ENCODE data around the gene STX8.
"Not testable (repeated sequence)": the region's sequence is repeated elsewhere in the genome, so short reads cannot be mapped to it uniquely, and the experiment has no call there.

STX8 gene

DNA sequence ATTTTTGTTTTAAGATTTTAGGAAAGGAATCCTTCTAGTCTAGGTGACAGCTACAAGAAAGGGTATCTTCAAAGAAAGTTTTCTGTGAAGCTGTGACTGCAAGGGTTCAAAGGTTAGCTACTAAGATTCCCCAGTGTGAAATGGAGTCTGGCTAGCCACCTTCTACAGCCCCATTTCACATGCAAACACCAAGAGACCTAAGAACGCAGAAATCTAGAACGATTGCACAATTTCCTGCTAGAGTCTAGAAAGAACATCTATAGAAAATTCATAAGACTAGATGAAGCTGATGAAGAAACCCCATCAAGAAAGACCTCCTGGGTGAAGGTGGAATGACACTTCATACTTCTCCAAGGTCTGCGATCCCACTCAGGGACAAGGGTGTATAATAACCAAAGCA is 77.1 kb downstream of the STX8 start:
- DNase-seq (ENCODE audit: low read depth) = no peak

DNA sequence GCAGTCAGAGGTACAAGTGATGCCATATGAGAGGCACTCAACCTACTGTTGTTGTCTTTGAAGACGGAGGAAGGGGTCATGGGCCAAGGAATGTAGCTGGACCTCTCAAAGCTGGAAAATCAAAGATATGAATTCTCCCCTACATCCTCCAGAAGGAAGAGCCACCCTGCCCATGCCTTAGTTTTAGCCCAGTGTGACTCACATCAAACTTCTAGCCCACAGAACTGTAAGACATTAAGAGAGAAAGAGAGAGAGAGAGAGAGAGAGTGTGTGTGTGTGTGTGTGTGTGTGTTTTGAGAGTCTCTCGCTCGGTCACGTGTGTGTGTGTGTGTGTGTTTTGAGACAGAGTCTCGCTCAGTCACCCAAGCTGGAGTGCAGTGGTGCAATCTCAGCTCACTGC is 87.1 kb downstream of the STX8 start:
- DNase-seq (ENCODE audit: low read depth) = no peak

DNA sequence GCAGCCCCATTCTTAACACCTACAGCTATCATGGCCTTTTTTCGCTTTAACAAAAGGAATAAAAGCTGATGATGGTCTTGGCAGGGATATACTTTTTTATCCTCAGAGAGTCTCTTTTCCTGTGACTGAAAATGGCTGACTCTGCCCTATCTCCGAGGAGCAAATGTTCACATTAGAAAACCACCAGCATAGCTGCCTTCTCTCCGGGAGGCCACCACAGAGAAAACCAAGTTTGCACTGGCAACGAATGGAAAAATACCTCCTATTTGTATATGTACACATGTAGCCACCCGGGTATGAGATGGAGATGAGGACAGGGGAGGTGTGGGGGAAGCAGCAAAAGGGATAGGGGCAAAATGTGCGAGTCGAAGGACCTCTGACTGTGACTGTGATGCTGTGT is 88.2 kb downstream of the STX8 start:
- no peak for DNase-seq (ENCODE audit: low read depth)

DNA sequence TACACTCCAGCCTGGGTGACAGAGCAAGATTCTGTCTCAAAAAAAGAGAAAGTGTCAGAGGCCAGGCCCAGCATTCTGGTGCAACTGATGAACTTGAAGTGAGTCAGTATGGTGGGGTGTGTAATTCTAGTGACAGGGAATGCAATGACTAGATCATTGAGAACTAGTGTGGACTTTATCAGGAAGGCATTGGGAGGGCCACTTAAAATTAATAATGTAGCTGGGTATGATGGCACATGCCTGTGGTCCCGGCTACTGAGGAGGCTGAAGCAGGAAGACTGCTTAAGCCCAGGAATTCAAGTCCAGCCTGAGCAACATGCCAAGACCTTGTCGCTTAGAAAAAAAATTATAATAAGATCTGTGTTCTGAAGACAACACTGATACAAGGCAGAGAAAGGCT is 90.8 kb downstream of the STX8 start:
- DNase-seq (ENCODE audit: low read depth) = no peak

DNA sequence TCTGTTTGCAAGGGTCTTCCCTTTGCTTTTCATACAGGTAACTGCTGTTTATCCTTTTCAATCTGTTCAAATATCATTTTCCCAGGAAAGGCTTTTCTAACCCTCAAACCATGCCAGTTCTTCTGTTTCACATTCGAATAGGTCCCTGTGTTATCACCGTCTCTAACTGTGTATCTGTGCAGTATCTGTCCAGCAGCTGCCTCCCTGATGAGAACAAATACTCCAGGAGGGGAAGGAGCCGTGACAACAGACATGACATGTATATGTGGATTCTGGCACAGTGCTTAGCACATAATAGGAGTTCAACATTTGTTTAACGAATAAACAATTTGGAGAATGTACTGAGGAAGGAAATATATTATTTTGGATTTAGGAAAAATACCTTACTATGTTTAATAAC is 95.7 kb downstream of the STX8 start:
- DNase-seq (ENCODE audit: low read depth) = no peak

DNA sequence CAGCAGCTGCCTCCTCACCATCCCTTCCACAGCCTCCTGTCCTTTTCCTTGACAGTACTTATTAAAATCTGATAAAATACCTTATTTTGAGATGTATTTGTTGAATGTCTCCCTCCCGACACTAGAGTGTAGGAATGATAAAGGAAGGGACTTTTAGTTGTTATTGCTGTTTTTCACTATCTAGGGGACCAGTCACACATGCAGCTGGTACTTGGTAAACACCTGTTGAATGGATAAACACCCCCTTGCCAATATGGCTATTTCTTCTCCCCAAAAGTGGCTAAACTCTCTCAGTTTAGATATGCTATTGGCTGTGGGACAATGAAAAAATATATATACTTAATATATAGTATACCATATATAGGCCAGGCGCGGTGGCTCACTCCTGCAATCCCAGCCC is 96.7 kb downstream of the STX8 start:
- no peak for DNase-seq (ENCODE audit: low read depth)

DNA sequence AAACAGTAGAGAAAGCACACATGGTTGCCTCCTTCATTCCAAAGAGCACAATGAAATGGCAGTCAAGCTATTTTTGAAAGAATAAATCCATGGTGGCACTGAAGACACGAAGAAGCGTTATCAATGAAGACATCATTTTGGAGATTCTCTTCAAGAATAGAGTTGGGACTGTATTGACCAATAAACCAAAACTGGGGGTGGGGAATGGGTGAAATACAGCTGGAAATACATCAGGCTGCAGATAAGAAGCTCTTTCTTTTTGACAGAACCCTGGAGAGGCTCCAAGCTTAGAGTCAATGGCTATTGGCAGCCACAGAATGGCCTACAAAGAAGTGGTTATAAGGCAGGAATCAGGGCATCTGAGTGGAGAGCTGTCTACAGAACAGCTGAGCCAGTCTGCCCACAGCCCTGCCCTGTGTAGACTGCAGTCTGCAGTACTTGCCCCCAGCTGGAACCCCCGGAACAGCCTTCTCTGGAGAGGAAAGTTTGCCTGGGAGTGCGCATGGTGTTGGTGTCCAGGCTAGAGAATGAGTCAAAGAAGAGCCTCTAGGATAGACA is 100.4 kb downstream of the STX8 start:
- no peak for DNase-seq (ENCODE audit: low read depth)

DNA sequence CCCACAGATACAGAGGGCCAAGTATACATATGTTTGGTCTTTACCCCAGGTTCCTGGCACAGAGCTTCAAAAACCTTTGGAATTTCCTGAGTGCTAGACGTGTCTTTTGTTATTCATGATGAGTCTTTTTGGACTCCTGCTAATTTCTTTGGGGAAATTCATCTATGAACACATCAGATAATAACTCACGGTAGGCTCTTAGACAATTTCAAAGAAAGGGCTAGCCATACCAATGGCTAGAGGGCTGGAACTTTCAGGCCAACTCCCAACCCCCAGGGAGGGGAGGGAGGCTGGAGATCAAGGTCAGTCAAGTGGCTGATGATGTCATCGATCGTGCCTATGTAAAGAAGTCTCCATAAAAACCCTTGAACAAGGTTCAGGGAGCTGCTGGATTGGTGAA is 101.9 kb downstream of the STX8 start:
- DNase-seq (ENCODE audit: low read depth) = no peak

DNA sequence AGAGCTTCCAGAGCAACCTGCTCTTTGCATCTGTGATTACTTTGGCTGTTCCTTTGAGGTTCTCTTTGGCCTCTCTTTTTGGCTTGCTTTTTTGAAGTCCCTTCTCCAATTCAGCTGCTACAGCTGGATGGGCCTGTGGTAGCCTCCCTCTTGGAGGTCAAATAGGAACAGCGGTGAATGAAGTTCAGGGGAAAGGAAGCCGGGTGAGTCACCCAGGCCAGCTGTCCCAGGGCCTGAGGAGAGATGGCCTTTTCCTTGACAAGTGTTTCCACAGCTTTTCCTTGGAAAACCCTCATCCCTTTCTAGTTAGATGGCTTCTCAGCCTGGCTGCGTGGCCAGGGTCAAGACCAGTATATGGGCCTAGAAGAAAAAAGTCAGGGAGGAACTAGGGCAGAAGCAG is 103.1 kb downstream of the STX8 start:
- DNase-seq (ENCODE audit: low read depth) = no peak

DNA sequence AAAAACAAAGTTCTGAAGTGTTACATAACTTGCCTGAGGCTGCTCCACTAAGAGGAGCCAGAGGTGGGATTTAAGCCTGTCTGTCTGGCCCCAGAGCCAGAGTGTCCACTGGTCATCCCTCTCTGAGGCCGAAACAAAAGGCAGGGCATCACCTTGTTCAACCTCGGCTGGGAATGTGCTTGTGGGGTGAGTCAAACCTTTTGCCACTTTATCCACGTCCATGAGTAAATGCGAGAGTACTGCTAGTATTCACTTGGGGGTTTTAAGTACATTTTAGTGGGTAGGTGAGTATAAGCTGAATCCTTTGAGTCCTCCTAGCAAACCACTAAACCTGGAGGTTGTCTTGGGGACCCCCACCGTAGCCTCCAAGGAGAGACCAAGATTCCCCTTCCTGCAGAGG is 103.5 kb downstream of the STX8 start:
- no peak for DNase-seq (ENCODE audit: low read depth)

DNA sequence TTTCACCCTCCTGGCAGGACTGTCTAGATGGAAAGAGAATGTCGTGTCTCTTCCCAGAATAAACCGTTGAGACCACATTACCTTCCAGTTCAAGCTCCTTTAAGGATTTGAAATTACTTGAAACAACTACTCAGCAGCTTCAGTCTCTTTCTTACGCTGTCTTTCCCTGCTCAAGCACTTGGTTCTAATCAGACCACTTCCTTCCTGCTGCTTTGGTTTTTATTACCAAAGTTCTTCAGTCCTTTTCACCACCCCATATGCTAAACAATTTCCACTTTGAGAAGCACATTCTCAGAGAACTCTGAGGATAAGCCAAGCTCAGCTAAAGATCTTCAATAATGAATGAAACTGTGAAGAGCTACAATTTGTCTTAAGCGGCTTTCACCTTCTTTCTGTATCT is 105.4 kb downstream of the STX8 start:
- DNase-seq (ENCODE audit: low read depth) = no peak

DNA sequence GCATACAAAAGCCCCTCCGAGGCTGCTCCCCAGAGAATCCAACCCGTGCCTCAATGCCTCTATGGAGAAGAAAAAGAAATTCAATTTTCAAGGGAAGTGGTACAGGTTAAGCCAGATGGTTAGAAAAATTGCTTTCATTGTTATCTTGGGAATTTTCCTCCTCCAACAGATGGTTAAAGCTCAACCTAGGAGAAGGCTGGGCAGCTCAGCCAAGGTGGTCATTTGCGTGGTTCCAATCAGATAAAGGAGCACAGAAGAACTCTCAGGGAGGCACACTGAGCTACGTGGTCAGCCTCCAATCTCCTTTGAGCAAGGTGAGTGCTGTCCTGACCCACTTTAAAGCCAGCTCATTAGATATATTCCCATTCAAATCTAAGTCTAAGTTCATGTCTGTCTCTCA is 106.7 kb downstream of the STX8 start:
- DNase-seq (ENCODE audit: low read depth) = no peak

DNA sequence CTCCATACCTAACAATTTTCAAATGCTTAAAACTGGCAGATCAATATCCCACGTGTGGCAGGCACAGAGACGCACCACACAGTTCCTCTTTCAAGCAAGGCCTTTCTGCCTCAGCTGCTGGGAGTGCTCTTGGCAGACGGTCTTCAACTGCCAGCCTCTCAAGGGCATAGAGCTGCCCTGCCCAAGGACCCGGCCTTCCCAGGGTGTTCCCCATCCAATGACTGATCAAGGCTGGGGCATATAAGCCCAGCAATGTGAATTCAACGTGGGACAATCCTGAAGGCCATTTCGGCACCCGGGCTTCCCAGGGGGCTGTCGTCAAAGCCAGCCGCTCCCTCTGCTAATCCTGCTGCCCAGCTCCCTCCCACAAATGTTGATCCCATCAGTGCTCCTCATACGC is 107.1 kb downstream of the STX8 start:
- DNase-seq (ENCODE audit: low read depth) = no peak

DNA sequence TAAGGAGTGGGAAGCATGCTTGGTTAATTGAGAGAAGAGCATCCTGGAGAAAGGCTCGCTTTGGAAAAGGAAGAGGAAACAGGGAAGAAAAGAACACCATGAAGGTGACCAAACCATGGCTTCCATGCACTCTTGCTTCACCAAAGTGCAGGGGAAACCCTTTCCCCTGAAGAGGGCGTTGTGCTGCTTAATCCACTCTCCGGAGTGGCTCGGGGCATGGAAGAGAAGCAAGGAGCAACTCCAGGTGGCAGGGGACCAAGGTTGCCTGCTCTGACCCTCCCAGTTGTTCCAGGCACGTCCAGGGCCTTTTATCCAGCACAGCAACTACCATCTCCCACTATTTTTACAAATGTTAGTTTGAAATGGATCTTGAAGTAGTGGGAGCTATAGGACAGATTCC is 108.1 kb downstream of the STX8 start:
- no peak for DNase-seq (ENCODE audit: low read depth)

DNA sequence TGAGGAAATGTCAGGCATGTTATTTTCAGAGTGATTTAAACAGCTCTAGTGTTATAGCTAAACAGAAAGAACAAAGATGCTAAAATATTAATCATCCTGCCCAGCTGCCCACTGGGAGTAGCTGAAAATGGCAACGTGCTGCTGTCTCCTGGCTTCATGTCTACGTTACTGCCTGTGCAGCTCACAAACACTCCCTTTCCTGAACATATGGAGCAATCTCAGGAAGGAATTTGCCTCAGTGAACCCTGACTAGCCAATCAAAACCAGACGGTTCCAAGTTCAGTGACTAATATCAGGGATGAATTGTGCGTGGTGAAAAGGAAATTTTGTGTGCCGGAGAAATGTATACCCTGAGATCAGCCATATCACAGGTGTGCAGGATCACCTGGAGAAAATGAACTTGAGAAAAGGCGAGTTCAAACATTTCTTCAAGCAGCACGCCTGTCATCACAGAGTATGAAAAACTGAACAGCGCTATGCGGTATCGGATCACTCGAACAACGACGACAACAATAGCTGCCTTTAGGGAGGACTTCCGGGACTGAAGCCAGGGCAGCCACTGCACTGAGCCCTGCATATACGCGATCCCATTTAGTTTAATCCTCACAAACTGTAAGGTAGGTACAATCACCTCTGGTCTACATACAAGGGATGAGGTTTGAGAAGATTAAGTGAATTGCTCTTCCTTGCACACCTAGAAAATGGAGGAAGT is 110.3 kb downstream of the STX8 start:
- DNase-seq (ENCODE audit: low read depth) = no peak

DNA sequence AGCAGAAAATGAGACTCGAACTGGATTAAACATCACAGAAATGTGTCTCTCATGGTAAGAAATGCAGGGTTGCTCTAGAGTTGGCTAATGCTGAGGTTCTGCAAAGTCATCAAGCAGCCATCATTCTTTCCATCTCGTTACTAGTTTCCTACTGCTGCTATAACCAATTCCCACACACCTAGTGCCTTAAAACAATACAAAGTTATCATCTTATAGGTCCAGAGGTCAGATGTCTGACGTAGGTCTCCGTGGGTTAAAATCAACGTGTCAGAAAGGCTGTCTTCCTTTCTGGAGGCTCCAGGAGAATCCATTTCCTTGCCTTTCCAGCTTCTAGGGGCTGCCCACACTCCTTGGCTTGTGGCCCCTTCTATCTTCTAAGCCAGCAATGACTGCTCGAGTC is 118.6 kb downstream of the STX8 start:
- no peak for DNase-seq (ENCODE audit: low read depth)

DNA sequence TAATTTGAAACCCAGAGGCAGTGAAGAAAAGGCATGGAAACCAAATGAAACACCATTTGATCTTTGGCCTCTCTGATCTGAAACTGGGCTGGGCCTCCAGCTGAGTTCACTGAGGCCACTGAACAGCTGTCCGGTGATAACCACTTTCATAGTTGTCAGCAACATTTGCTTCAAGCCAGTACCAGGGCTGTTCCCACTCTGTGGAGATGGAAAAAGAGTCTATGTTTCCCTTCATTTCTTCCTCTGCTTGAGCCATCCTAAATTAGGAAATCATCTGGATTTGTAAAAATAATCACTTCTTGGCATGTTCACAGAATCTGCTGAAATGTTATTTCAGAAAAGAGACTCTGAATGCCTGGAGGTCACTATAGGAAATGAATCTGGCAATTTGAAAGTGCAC is 119.3 kb downstream of the STX8 start:
- DNase-seq (ENCODE audit: low read depth) = no peak

DNA sequence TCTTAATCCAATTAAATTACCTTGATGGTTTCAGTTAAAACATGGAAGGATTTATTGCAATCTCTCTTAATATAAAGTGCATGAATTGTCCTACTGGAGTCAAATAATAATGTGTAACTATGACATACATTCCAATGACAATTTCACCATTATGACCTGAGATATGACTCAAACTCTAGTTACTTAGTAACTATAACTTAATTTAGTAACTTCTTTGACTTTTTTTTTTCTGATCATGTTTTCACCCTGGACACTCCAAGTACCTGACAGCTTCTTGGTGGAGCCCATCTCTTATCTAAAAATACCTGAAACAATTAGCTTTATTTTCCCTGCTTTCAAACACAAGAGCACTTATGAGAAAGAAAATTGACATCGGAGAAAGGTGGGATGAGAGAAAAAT is 123.7 kb downstream of the STX8 start:
- no peak for DNase-seq (ENCODE audit: low read depth)

DNA sequence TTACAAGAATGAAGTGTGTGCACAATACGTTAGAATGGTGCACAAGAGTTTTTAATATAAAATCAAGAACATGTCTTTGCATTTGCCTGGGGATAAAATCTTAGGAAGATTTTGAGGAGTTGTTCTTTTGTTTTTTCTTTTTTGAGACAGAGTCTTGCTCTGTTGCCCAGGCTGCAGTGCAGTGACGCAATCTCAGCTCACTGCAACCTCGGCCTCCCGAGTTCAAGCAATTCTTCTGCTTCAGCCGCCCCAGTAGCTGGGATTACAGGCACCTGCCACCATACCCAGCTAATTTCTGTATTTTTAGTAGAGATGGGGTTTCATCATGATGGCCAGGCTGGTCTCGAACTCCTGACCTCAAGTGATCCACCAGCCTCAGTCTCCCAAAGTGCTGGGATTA is 128.3 kb downstream of the STX8 start:
- not testable (repeated sequence) for DNase-seq (ENCODE audit: low read depth)

DNA sequence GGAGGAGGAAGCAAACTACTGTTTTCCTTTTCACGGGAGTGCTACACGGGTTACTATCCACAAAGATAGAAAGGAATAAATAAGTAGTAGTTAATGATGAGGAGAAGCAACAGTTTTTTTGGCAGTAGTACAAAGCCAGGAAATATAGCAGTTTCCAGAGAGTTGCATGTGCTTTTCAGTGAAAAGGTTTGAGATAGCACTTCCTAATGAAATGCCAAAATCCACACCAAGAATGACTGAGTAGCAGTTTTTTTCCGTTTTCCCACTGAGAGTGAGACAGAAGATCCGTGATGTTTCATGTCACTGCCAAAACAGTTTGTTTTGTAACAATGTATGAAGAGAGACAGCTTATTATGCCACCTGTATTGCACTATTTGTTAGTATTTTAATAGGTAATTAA is 129.1 kb downstream of the STX8 start:
- no peak for DNase-seq (ENCODE audit: low read depth)

DNA sequence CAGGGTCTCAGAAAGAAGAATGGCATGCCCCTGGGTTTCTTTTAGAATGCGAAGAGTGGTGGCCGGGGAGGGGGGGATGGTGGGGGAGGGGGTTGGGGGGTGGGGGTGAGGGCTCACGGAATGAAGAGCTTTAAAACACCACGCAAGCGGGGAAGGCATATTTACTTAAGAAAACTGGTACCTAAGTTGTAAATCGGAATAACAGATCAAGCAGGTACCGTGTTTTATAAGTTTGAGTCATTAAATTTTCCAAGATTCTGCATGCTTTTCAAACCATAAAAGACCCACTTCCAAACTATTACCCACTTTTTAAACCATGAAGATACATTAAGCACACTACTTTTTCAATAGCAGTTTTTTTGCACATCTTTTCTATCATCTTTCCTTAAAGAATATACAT is 130.2 kb downstream of the STX8 start:
- DNase-seq (ENCODE audit: low read depth) = no peak

DNA sequence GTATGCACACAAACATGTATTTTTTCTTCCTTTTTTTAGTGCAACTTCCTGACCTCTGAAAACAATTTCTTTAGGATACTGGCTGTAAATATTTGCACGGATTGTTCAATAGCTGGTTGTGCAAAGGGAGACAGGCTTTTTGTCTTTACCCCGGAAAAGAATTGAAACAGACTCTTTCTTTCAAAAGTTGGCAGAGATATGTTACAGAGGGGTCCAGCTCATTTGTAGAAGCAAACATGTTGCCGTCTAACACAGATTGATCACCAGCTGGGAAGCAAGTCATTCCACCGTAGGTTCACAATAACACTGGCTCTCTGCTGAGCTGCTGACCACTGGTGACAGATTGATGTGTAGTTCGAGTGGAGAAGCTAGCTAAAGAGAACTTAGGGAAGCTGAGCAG is 130.9 kb downstream of the STX8 start:
- DNase-seq (ENCODE audit: low read depth) = no peak

DNA sequence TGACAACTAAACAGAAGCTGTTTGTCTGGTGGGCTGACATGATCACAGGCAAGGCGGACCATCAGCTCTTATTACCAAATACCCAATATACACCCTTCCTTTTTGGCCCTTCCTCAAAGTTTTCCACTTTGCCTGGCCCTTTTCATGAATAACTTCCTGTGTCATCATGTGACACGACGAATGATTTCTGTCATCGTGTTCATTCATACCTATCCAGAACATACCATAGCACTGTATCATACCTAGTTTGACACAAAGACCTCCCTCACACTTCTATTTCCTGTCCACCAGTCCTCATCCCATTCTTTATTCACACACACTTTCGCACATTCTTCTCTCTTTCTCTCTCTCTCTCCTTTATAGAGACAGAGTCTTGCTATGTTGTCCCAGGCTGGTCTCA is 131.8 kb downstream of the STX8 start:
- DNase-seq (ENCODE audit: low read depth) = no peak

DNA sequence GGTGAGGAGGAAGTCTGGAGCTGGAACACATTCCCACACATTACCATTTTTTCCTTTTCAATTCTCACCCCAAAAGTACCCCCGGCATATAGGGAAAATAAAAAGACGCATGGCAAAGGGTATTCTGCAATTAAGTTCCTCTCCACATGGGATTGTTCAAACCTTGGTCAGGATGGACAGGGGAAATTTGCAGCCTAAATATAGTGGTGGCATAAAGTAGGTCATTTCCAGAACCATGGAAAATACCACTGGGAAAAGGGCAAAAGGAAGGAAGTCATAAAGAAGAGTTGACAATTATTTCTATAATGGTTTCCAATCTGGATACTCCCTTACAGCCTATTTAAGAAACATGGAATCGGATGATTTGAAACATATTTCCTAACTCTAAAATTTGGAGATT is 135.8 kb downstream of the STX8 start:
- no peak for DNase-seq (ENCODE audit: low read depth)

DNA sequence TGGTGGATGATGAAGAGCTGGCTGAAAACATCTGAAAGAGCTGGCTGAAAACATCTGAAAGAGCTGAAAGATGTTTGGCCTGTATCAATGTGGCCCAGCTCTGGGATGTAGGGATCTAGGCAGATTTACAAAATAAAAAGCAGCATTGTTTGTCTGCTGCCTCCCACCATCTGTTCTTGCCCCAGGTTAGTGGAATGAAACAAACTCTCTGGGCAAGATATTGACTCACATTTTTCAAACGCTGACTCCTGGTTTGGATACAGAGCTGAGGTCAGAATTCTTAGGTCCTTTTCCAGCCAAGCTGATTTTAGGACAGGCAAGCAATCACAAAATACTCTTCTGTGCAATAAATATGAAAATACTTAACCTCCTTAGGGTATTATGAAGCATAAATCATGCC is 139.0 kb downstream of the STX8 start:
- DNase-seq (ENCODE audit: low read depth) = no peak
